Measurements from ENCODE around the gene ACOT8.
"Not testable (repeated sequence)": the region's sequence is repeated elsewhere in the genome, so short reads cannot be mapped to it uniquely, and the experiment has no call there.

Gene ACOT8

GRCh38 chr20:45874576-45874975 is 17.4 kb upstream of the ACOT8 start:
- TF ChIP-seq OSR1 (CRISPR knock-in tag; IDR thresholded peaks at IDR 0.05) (no peak), RARB (CRISPR knock-in tag; IDR thresholded peaks at IDR 0.05) (no peak), CSDC2 (CRISPR knock-in tag; IDR thresholded peaks at IDR 0.05) (no peak), SNAI2 (CRISPR knock-in tag; IDR thresholded peaks at IDR 0.05) (no peak), BACH2 (CRISPR knock-in tag; IDR thresholded peaks at IDR 0.05; ENCODE audit: borderline replicate concordance) (no peak), ZFP30 (CRISPR knock-in tag; IDR thresholded peaks at IDR 0.05) (no peak), ISL1 (CRISPR knock-in tag; IDR thresholded peaks at IDR 0.05) (no peak), POU6F1 (CRISPR knock-in tag; IDR thresholded peaks at IDR 0.05; ENCODE audit: borderline replicate concordance, low read depth) (no peak), ZC3H10 (CRISPR knock-in tag; IDR thresholded peaks at IDR 0.05) (no peak), PATZ1 (CRISPR knock-in tag; IDR thresholded peaks at IDR 0.05; ENCODE audit: borderline replicate concordance) (no peak), ESRRG (CRISPR knock-in tag; IDR thresholded peaks at IDR 0.05) (no peak), ZFP3 (CRISPR knock-in tag; IDR thresholded peaks at IDR 0.05) (no peak), ZNF70 (CRISPR knock-in tag; IDR thresholded peaks at IDR 0.05) (no peak), TCF4 (CRISPR knock-in tag; IDR thresholded peaks at IDR 0.05; ENCODE audit: borderline replicate concordance) (no peak), TSHZ2 (CRISPR knock-in tag; IDR thresholded peaks at IDR 0.05) (no peak), ZNF8 (CRISPR knock-in tag; IDR thresholded peaks at IDR 0.05) (no peak), GLIS3 (CRISPR knock-in tag; IDR thresholded peaks at IDR 0.05) (no peak)
- ATAC-seq = no peak

GRCh38 chr20:45874104-45874481 is 16.9 kb upstream of the ACOT8 start:
- ATAC-seq = not testable (repeated sequence)

- ATAC-seq = no peak
- TF ChIP-seq PPARA (CRISPR knock-in tag; IDR thresholded peaks at IDR 0.05; ENCODE audit: borderline replicate concordance) (no peak), TSHZ2 (CRISPR knock-in tag; IDR thresholded peaks at IDR 0.05) (no peak), TCF4 (CRISPR knock-in tag; IDR thresholded peaks at IDR 0.05; ENCODE audit: borderline replicate concordance) (no peak), ZFP30 (CRISPR knock-in tag; IDR thresholded peaks at IDR 0.05) (no peak), ZNF565 (CRISPR knock-in tag; conservative IDR thresholded peaks at IDR 0.05; ENCODE audit: low read depth) (no peak), ZNF8 (CRISPR knock-in tag; IDR thresholded peaks at IDR 0.05) (no peak), RARB (CRISPR knock-in tag; IDR thresholded peaks at IDR 0.05) (no peak), ZNF70 (CRISPR knock-in tag; IDR thresholded peaks at IDR 0.05) (no peak), BACH2 (CRISPR knock-in tag; IDR thresholded peaks at IDR 0.05; ENCODE audit: borderline replicate concordance) (no peak)
Measured at GRCh38 chr20:45873409-45874103, 16.4 kb upstream of the ACOT8 start.

GRCh38 chr20:45872626-45873025 is 15.4 kb upstream of the ACOT8 start:
- TF ChIP-seq ZFP30 (CRISPR knock-in tag; IDR thresholded peaks at IDR 0.05) (no peak), ISL1 (CRISPR knock-in tag; IDR thresholded peaks at IDR 0.05) (no peak), SNAI2 (CRISPR knock-in tag; IDR thresholded peaks at IDR 0.05) (no peak)
- no peak for ATAC-seq

All from SK-N-SH treated with all-trans-retinoic acid at 6 μM for 48 hours (cell line).